ENCODE measurements around the gene TRAM1L1. TPM values are rescaled to one million over a fixed set of nuclear protein-coding genes. Genes with fewer than 3 reads are reported as not detected.

TRAM1L1 gene
- total RNA-seq, 1 experiment from 2014 or later: 1.6 TPM

GRCh38 chr4:117096462-117096861 lies 11.1 kb upstream of the TRAM1L1 start:
- Histone ChIP-seq H3K79me2 (ENCODE audit: low read depth) (no peaks in the 10 kb centered on the region), H3K27me3 (ENCODE audit: insufficient read depth, low read depth) (no peaks in the 10 kb centered on the region), H3K9me2 (ENCODE audit: insufficient read depth) (no peaks in the 10 kb centered on the region), H3K4me3 (no peak overlapping the region), H3K9me3 (ENCODE audit: insufficient read depth, low read depth) (no peaks in the 10 kb centered on the region), H3K4me1 (replicated peaks; ENCODE audit: insufficient read depth) (no peaks in the 10 kb centered on the region), H4K20me1 (ENCODE audit: insufficient read depth) (no peaks in the 10 kb centered on the region), H3K27ac (no peak overlapping the region), H3K4me2 (no peak overlapping the region), H2AFZ (no peak overlapping the region), H3K36me3 (ENCODE audit: low read depth) (no peaks in the 10 kb centered on the region), H3F3A (ENCODE audit: insufficient read depth, low read depth) (no peaks in the 10 kb centered on the region)
- intact Hi-C loops (cut with micrococcal nuclease; ENCODE audit: unreplicated experiment): no loop called here
- ChIA-PET CTCF (interaction anchor here (0.6 kb wide), 1 partner anchor 342 kb away, joined by 3 read pairs; no protein-coding TSS in a partner anchor), POLR2A (ENCODE audit: unreplicated experiment) (no interaction called here)
- no peak for DNase-seq
- no TSS peak for BruUV-seq (replicated peaks)
- TF ChIP-seq EZH2 (IDR thresholded peaks at IDR 0.05; ENCODE audit: low read depth) (no peak), CTCF (conservative IDR thresholded peaks at IDR 0.05) (no peak)

GRCh38 chr4:117093571-117093970 lies 8.2 kb upstream of the TRAM1L1 start:
- BruUV-seq (replicated peaks): no TSS peak
- Histone ChIP-seq H3K9me3 (ENCODE audit: insufficient read depth, low read depth) (no peaks in the 10 kb centered on the region), H3K79me2 (ENCODE audit: low read depth) (no peaks in the 10 kb centered on the region), H3K27me3 (ENCODE audit: insufficient read depth, low read depth) (no peaks in the 10 kb centered on the region), H3K27ac (no peak overlapping the region), H4K20me1 (ENCODE audit: insufficient read depth) (no peaks in the 10 kb centered on the region), H3K4me3 (no peak overlapping the region), H3K4me1 (replicated peaks; ENCODE audit: insufficient read depth) (no peaks in the 10 kb centered on the region), H3K9me2 (ENCODE audit: insufficient read depth) (no peaks in the 10 kb centered on the region), H2AFZ (no peak overlapping the region), H3K4me2 (no peak overlapping the region), H3K36me3 (ENCODE audit: low read depth) (no peaks in the 10 kb centered on the region), H3F3A (ENCODE audit: insufficient read depth, low read depth) (no peaks in the 10 kb centered on the region)
- intact Hi-C loops (cut with micrococcal nuclease; ENCODE audit: unreplicated experiment): no loop called here
- CTCF ChIA-PET: no interaction called here
- TF ChIP-seq CTCF (conservative IDR thresholded peaks at IDR 0.05): no peak
- TF ChIP-seq EZH2 (IDR thresholded peaks at IDR 0.05; ENCODE audit: low read depth): no peak
- POLR2A ChIA-PET (ENCODE audit: unreplicated experiment): no interaction called here
- no peak for DNase-seq

GRCh38 chr4:117077760-117078159 lies 7.6 kb downstream of the TRAM1L1 start:
- no peaks in the 10 kb centered on the region for H4K20me1 ChIP-seq (ENCODE audit: insufficient read depth)
- H3K27me3 ChIP-seq (ENCODE audit: insufficient read depth, low read depth): no peaks in the 10 kb centered on the region
- CTCF ChIA-PET: no interaction called here
- no peak overlapping the region for H3K4me2 ChIP-seq
- TF ChIP-seq CTCF (conservative IDR thresholded peaks at IDR 0.05) (no peak), EZH2 (IDR thresholded peaks at IDR 0.05; ENCODE audit: low read depth) (no peak)
- no peak overlapping the region for H2AFZ ChIP-seq
- no peaks in the 10 kb centered on the region for H3K4me1 ChIP-seq (replicated peaks; ENCODE audit: insufficient read depth)
- intact Hi-C loops (cut with micrococcal nuclease; ENCODE audit: unreplicated experiment): no loop called here
- no peaks in the 10 kb centered on the region for H3K9me2 ChIP-seq (ENCODE audit: insufficient read depth)
- H3K4me3 ChIP-seq: no peak overlapping the region
- H3K79me2 ChIP-seq (ENCODE audit: low read depth): no peaks in the 10 kb centered on the region
- DNase-seq: no peak
- POLR2A ChIA-PET (ENCODE audit: unreplicated experiment): no interaction called here
- no peaks in the 10 kb centered on the region for H3K36me3 ChIP-seq (ENCODE audit: low read depth)
- no TSS peak for BruUV-seq (replicated peaks)
- H3K27ac ChIP-seq: no peak overlapping the region
- no peaks in the 10 kb centered on the region for H3K9me3 ChIP-seq (ENCODE audit: insufficient read depth, low read depth)
- H3F3A ChIP-seq (ENCODE audit: insufficient read depth, low read depth): no peaks in the 10 kb centered on the region

All from PC-9 (cell line).